Islet precursor cell (in vitro differentiated cells): ENCODE data around the gene BHLHE23.

Source experiments
- DNase-seq: peaks from one replicate; pipeline ENCODE4 v3.0.0-alpha.2; 2018

BHLHE23 gene

GRCh38 chr20:63006540-63007359, at the start of gene BHLHE23:
TSS of gene BHLHE23 (minus strand) at chr20:63006964. CDS start at chr20:63006774, 190 bp downstream.
- peak; percentile 76 for DNase-seq

GRCh38 chr20:63055575-63056235, 48.9 kb upstream of the BHLHE23 start:
- DNase-seq, result peak; percentile 32

GRCh38 chr20:63054681-63055240, 48.0 kb upstream of the BHLHE23 start:
- DNase-seq, result peak; percentile 43

GRCh38 chr20:63054103-63054474, 47.3 kb upstream of the BHLHE23 start:
- DNase-seq, result peak; percentile 45

- peak; percentile 45 for DNase-seq
Observed at GRCh38 chr20:63053432-63054102, 46.8 kb upstream of the BHLHE23 start.

GRCh38 chr20:63052571-63053431, 46.0 kb upstream of the BHLHE23 start:
- DNase-seq, result no peak

- no peak for DNase-seq
Observed at GRCh38 chr20:63051911-63052310, 45.1 kb upstream of the BHLHE23 start.

GRCh38 chr20:63051186-63051860, 44.6 kb upstream of the BHLHE23 start:
- DNase-seq, result no peak

GRCh38 chr20:63050406-63050805, 43.6 kb upstream of the BHLHE23 start:
- no peak for DNase-seq

- no peak for DNase-seq
Observed at GRCh38 chr20:63049561-63050221, 42.9 kb upstream of the BHLHE23 start.

- DNase-seq, result no peak
Observed at GRCh38 chr20:63049191-63049518, 42.4 kb upstream of the BHLHE23 start.

GRCh38 chr20:63048516-63049190, 41.9 kb upstream of the BHLHE23 start:
- DNase-seq, result no peak

GRCh38 chr20:63047946-63048345, 41.2 kb upstream of the BHLHE23 start:
- DNase-seq, result no peak

GRCh38 chr20:63047267-63047666, 40.5 kb upstream of the BHLHE23 start:
- DNase-seq, result no peak

- DNase-seq, result no peak
Observed at GRCh38 chr20:63046841-63047240, 40.1 kb upstream of the BHLHE23 start.

GRCh38 chr20:63045991-63046390, 39.2 kb upstream of the BHLHE23 start:
- DNase-seq, result no peak

GRCh38 chr20:63045401-63045800, 38.6 kb upstream of the BHLHE23 start:
- no peak for DNase-seq

GRCh38 chr20:63044605-63045004, 37.8 kb upstream of the BHLHE23 start:
- DNase-seq, result no peak

- no peak for DNase-seq
Observed at GRCh38 chr20:63044204-63044600, 37.4 kb upstream of the BHLHE23 start.

- no peak for DNase-seq
Observed at GRCh38 chr20:63043348-63044203, 36.8 kb upstream of the BHLHE23 start.
